Caco-2 (cell line): ENCODE measurements around the gene TRO. TPM values are rescaled to one million over a fixed set of nuclear protein-coding genes. Genes with fewer than 3 reads are reported as not detected.

Experiments used
- BruUV-seq: library from RNA; stranded (reverse); fragments of 400-500 nt; replicated peaks from 2 replicates; lab custom pipeline; 2021; lab: Mats Ljungman, UMichigan
- CTCF ChIA-PET: fragments of 300-600 bp; sonication (Branson Sonifier 250); formaldehyde crosslinking; loops from one replicate; lab custom pipeline; 2022; ENCODE audit warnings: antibody characterized with exemption; lab: Charles Lee
- POLR2A ChIA-PET: fragments of 300-600 bp; sonication (Branson Sonifier 250); formaldehyde crosslinking; loops from one replicate; lab custom pipeline; 2022; ENCODE audit warnings: antibody characterized with exemption; lab: Charles Lee
- DNase-seq, 2 experiments: peaks; one replicate each; pipeline versions ENCODE4 v3.0.0 to v3.0.0-alpha.2; 2020 to 2022
- H3K27me3 ChIP-seq: replicated peaks from 2 replicates; pipeline ENCODE4 v1.6.0; 2011; ENCODE audit warnings: low read length; ENCODE audit not compliant: control insufficient read depth, insufficient read depth
- H3K36me3 ChIP-seq: 2 replicates; pipeline ENCODE4 v1.5.1; 2011; ENCODE audit warnings: low read length; ENCODE audit not compliant: control insufficient read depth, insufficient read depth
- H3K4me1 ChIP-seq: fragments of 250-450 bp; sonication (Bioruptor Pico); 2 replicates; pipeline ENCODE4 v1.5.1; 2020; ENCODE audit warnings: mild to moderate bottlenecking
- H3K4me3 ChIP-seq: 2 replicates; pipeline ENCODE4 v1.5.1; 2011; ENCODE audit warnings: low read depth, mild to moderate bottlenecking, control low read depth, low read length
- H3K9me3 ChIP-seq: fragments of 250-450 bp; sonication (Bioruptor Pico); 2 replicates; pipeline ENCODE4 v1.5.1; 2020; ENCODE audit warnings: mild to moderate bottlenecking, moderate library complexity
- H3K27ac Mint-ChIP-seq: one replicate; pipeline ENCODE4 v1.8.0; 2022; ENCODE audit warnings: mixed read lengths; ENCODE audit not compliant: unreplicated experiment
- H3K27me3 Mint-ChIP-seq: one replicate; pipeline ENCODE4 v1.8.0; 2022; ENCODE audit warnings: mixed read lengths; ENCODE audit not compliant: insufficient read depth, unreplicated experiment
- H3K36me3 Mint-ChIP-seq: one replicate; pipeline ENCODE4 v1.8.0; 2022; ENCODE audit warnings: mild to moderate bottlenecking, mixed read lengths; ENCODE audit not compliant: insufficient read depth, unreplicated experiment
- H3K4me1 Mint-ChIP-seq: one replicate; pipeline ENCODE4 v1.8.0; 2022; ENCODE audit warnings: low read depth, mixed read lengths; ENCODE audit not compliant: unreplicated experiment
- H3K4me3 Mint-ChIP-seq: one replicate; pipeline ENCODE4 v1.8.0; 2022; ENCODE audit warnings: mild to moderate bottlenecking, moderate library complexity, mixed read lengths; ENCODE audit not compliant: unreplicated experiment
- H3K9me3 Mint-ChIP-seq: one replicate; pipeline ENCODE4 v1.8.0; 2022; ENCODE audit warnings: mixed read lengths; ENCODE audit not compliant: unreplicated experiment
- CTCF ChIP-seq, 2 experiments: fragments of 200-600 bp in 1 of 2; IDR thresholded peaks; 1 replicate in 1 of 2; 2 replicates in 1 of 2; pipeline versions ENCODE4 v1.5.1 to v1.8.0; 2011 to 2022; ENCODE audit warnings: antibody characterized with exemption in 1 of 2, control low read depth in 1 of 2, inconsistent platforms in 1 of 2, low read depth in 1 of 2, low read length in 1 of 2, mild to moderate bottlenecking in 1 of 2, moderate library complexity in 1 of 2; ENCODE audit not compliant: insufficient read depth in 1 of 2, severe bottlenecking in 1 of 2, unreplicated experiment in 1 of 2
- intact Hi-C: fragments of 100-400 bp; cut with micrococcal nuclease; formaldehyde crosslinking; loops from one replicate; pipeline ENCODE4 v1.10.0; 2022; ENCODE audit not compliant: unreplicated experiment
- total RNA-seq: library from RNA; stranded (reverse); gene quantifications from 2 replicates; pipeline ENCODE4 v1.2.3, GENCODE V29; 2022

Gene TRO
- total RNA-seq, 1 experiment from 2014 or later = not detected

DNA sequence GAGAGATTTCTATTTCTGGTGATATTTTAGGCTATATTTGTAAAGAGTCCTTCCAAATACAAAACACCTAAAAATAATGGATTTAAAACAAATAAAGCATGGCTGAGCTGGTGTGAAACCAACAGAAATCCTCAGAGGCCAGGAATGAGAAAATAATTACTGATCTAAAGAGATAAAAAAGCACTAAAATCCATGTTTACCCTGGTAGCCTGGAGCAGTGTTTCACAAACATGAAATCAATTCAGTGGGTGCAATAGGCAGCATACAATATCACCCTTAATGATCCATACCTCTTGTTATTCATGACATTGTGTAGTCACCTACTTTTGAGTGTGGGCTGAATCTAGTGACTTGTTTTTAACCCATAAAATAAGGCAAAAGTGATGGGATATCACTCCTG lies 58.8 kb downstream of the TRO start:
- no peak overlapping the region for H3K4me3 Mint-ChIP-seq
- no peaks in the 10 kb centered on the region for H3K4me1 Mint-ChIP-seq
- H3K36me3 Mint-ChIP-seq = no peaks in the 10 kb centered on the region
- H3K9me3 Mint-ChIP-seq = no peaks in the 10 kb centered on the region
- TF ChIP-seq CTCF (IDR thresholded peaks at IDR 0.05; ENCODE audit: insufficient read depth in 1 of 2, low read depth in 1 of 2, low read length in 1 of 2, severe bottlenecking in 1 of 2, unreplicated experiment in 1 of 2) = no peak
- no peaks in the 10 kb centered on the region for H3K27me3 Mint-ChIP-seq
- ChIA-PET POLR2A (no interaction called here), CTCF (no interaction called here)
- Histone ChIP-seq H3K36me3 (no peaks in the 10 kb centered on the region), H3K4me3 (no peak overlapping the region), H3K27me3 (no peaks in the 10 kb centered on the region), H3K9me3 (no peaks in the 10 kb centered on the region), H3K4me1 (no peaks in the 10 kb centered on the region)
- intact Hi-C loops = no loop called here
- H3K27ac Mint-ChIP-seq = no peak overlapping the region
- BruUV-seq = no TSS peak
- no peak for DNase-seq

DNA sequence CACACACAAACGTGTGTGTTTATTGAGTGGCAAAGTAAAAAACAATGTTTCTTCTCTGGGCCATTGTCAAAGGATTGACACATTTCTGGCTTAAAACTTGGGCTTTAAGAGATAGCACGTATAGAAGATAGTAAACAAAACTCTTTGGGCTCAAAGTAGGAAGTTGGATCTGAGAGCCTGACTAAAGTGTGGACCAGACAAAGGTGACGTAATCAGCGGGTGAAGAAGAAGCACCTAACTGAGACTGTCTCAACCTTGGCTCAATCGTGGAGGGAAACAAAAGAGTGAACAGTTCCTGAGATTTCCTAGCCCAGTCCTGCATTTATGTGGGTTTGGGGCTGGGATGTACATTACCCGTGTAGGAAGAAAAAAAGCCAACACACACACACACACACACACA lies 59.7 kb downstream of the TRO start:
- TF ChIP-seq CTCF (IDR thresholded peaks at IDR 0.05; ENCODE audit: insufficient read depth in 1 of 2, low read depth in 1 of 2, low read length in 1 of 2, severe bottlenecking in 1 of 2, unreplicated experiment in 1 of 2) = no peak
- Histone ChIP-seq H3K36me3 (no peaks in the 10 kb centered on the region), H3K4me1 (no peaks in the 10 kb centered on the region), H3K9me3 (no peaks in the 10 kb centered on the region), H3K4me3 (no peak overlapping the region), H3K27me3 (no peaks in the 10 kb centered on the region)
- ChIA-PET CTCF (no interaction called here), POLR2A (no interaction called here)
- BruUV-seq = no TSS peak
- no peak for DNase-seq
- H3K9me3 Mint-ChIP-seq = no peaks in the 10 kb centered on the region
- H3K4me1 Mint-ChIP-seq = no peaks in the 10 kb centered on the region
- intact Hi-C loops = no loop called here
- no peak overlapping the region for H3K27ac Mint-ChIP-seq
- H3K4me3 Mint-ChIP-seq = no peak overlapping the region
- H3K27me3 Mint-ChIP-seq = no peaks in the 10 kb centered on the region
- no peaks in the 10 kb centered on the region for H3K36me3 Mint-ChIP-seq

Other genes with a start within 250 kb of the TRO start
- 0.29 and 0.39 TPM in 2 replicates for gene ITIH6, start 122.6 kb upstream of the TRO start, total RNA-seq
- gene MAGED2, start 113.1 kb upstream of the TRO start, total RNA-seq = 96.0 and 103 TPM in 2 replicates
- gene PFKFB1, start 73.4 kb downstream of the TRO start, total RNA-seq = 0.21 TPM in 1 of 2 replicates, not detected in the other
- 17.0 and 19.6 TPM in 2 replicates for gene APEX2, start 79.5 kb downstream of the TRO start, total RNA-seq
- not detected in 2 replicates for gene ALAS2, start 110.2 kb downstream of the TRO start, total RNA-seq
- not detected in 2 replicates for gene PAGE2B, start 154.2 kb downstream of the TRO start, total RNA-seq
- not detected in 2 replicates for gene PAGE2, start 168.2 kb downstream of the TRO start, total RNA-seq